Cardiac muscle cell (in vitro differentiated cells and primary cell): Measurements from ENCODE around the gene SFSWAP. TPM values are rescaled to one million over a fixed set of nuclear protein-coding genes. Genes with fewer than 3 reads are reported as not detected.
"Not testable (repeated sequence)": the region's sequence is repeated elsewhere in the genome, so short reads cannot be mapped to it uniquely, and the experiment has no call there.

Experiments used
- DNase-seq, 2 donors: peaks; one replicate each; pipeline versions ENCODE4 v3.0.0 to v3.0.0-alpha.2; 2010 to 2017; ENCODE audit warnings: low read depth in 1 of 2, low spot score in 1 of 2
- H3K27ac ChIP-seq: fragments of 200-600 bp; sonication (generic); 2 replicates; pipeline ENCODE4 v1.5.1; 2016
- H3K27me3 ChIP-seq: fragments of 200-600 bp; sonication (generic); 2 replicates; pipeline ENCODE4 v1.6.0; 2016; ENCODE audit warnings: control low read depth
- H3K36me3 ChIP-seq: fragments of 200-600 bp; sonication (generic); 2 replicates; pipeline ENCODE4 v1.5.1; 2016; ENCODE audit warnings: control low read depth
- H3K4me1 ChIP-seq: fragments of 200-600 bp; sonication (generic); 2 replicates; pipeline ENCODE4 v1.8.1; 2017; ENCODE audit warnings: low read depth, mild to moderate bottlenecking, mixed run types
- H3K4me3 ChIP-seq: fragments of 200-600 bp; sonication (generic); 2 replicates; pipeline ENCODE4 v1.5.1; 2016; ENCODE audit warnings: mild to moderate bottlenecking
- H3K9me3 ChIP-seq: fragments of 200-600 bp; sonication (generic); 2 replicates; pipeline ENCODE4 v1.5.1; 2017; ENCODE audit warnings: low read depth, mild to moderate bottlenecking, control low read depth
- polyA plus RNA-seq: library from polyadenylated mRNA; unstranded; fragments of >200 nt; fragmentation: Nextera tagmentation; extraction: Ambion mirVana; gene quantifications from 2 replicates; pipeline ENCODE4 v1.2.1, GENCODE V29; 2016
- total RNA-seq: library from RNA; depleted of rRNA; stranded (reverse); fragments of >200 nt; gene quantifications from 2 replicates; pipeline ENCODE4 v1.2.3, GENCODE V29; 2016
- TF ChIP-seq, protein P1 (sequence below): IDR thresholded peaks from 2 replicates; pipeline ENCODE4 v1.5.1; 2012; ENCODE audit warnings: low read depth, mild to moderate bottlenecking, low read length

The SFSWAP gene
- total and polyA plus RNA-seq, 2 experiments from 2014 or later: 24.1 to 44.8 TPM

DNA sequence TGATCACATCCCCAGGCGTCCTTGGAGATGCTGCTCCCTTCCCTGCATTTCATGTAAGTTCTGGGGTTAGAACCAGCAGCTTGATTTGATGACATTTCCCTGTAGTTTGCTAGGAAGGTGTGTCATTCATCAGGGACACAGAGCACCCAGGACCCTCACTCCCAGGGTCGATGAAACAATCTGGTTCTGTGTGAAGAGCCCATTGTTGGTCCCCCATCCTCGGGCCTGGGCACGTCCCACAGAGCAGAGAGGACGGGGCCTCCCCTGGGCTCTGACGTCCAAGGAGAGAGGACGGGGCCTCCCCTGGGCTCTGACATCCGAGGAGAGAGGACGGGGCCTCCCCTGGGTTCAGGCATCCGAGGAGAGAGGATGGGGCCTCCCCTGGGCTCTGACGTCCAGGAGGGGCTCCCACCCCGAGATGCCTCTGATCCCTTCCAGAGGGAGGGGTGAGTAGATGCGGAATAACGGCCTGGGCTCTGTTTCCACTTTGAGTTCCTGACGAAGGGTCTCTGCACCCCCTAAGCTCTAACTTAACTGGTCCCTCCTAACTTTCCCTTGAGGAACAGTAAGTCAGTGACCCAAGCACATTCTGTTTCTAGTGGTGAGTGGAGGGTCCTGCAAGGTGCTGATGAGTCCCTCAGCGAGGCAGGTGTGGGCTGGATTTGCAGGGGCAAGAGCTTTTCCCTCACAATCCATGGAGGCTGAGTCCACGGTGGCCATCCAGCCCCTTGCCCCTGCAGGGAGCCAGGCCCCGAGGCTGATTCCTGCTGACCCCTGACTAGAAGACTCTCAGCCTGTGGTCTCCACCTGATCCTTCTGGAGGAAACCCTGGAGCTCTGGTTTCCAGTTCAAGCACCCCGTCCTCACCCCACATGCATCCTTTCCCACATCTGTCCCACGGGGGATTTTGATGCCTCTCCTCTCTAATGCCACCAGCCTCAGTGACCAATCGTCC lies 35.5 kb upstream of the SFSWAP start:
- no peak for DNase-seq
- no peak overlapping the region for H3K4me3 ChIP-seq
- no peak overlapping the region for H3K27ac ChIP-seq
- TF ChIP-seq, protein P1, sequence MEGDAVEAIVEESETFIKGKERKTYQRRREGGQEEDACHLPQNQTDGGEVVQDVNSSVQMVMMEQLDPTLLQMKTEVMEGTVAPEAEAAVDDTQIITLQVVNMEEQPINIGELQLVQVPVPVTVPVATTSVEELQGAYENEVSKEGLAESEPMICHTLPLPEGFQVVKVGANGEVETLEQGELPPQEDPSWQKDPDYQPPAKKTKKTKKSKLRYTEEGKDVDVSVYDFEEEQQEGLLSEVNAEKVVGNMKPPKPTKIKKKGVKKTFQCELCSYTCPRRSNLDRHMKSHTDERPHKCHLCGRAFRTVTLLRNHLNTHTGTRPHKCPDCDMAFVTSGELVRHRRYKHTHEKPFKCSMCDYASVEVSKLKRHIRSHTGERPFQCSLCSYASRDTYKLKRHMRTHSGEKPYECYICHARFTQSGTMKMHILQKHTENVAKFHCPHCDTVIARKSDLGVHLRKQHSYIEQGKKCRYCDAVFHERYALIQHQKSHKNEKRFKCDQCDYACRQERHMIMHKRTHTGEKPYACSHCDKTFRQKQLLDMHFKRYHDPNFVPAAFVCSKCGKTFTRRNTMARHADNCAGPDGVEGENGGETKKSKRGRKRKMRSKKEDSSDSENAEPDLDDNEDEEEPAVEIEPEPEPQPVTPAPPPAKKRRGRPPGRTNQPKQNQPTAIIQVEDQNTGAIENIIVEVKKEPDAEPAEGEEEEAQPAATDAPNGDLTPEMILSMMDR: no peak
- H3K4me1 ChIP-seq: no peaks in the 10 kb centered on the region
- H3K36me3 ChIP-seq: no peaks in the 10 kb centered on the region
- no peaks in the 10 kb centered on the region for H3K9me3 ChIP-seq
- H3K27me3 ChIP-seq: no peaks in the 10 kb centered on the region

DNA sequence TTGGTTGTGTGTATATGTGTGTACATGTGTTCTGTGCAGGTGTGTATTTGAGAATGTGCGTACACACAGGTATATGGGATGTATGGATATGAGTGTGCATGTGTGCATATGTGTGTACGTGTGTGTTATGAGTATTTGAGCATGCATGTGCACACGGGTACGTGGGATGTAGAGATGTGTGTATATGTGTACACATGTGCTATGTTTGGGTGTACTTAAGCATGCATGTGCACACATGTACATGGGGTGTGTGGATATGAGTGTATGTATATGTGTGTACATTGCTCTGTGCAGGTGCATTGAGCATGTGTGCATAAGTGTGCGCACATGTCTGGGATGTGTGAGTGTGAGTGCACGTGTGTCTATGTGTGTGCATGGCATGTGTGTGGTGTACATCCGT lies 34.3 kb upstream of the SFSWAP start:
- no peaks in the 10 kb centered on the region for H3K9me3 ChIP-seq
- no peaks in the 10 kb centered on the region for H3K36me3 ChIP-seq
- H3K27me3 ChIP-seq: no peaks in the 10 kb centered on the region
- H3K4me3 ChIP-seq: no peak overlapping the region
- no peak for DNase-seq
- H3K27ac ChIP-seq: no peak overlapping the region
- H3K4me1 ChIP-seq: no peaks in the 10 kb centered on the region
- TF ChIP-seq, protein P1: no peak

DNA sequence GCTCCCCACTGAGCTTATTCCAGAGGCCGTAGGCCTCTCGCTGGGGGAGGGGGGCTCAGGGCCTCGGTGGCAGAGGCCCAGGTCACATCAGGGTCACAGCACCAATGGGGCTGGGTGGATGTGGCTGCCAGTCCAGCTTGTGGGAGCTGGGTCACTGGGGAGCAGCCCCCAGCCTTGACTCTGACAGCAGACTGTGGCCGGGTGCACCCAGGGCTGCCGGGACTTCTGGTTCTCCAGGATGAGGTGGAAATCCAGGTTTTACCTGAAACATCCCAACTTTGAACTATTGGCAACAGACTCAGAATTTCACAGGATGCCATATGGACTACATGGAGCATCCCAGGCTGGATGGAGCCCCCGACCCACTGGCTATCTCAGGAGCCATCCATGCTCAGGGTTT lies 33.8 kb upstream of the SFSWAP start:
- not testable (repeated sequence) for DNase-seq, H3K9me3 ChIP-seq, H3K27ac ChIP-seq, H3K36me3 ChIP-seq, H3K4me3 ChIP-seq, H3K27me3 ChIP-seq, H3K4me1 ChIP-seq

DNA sequence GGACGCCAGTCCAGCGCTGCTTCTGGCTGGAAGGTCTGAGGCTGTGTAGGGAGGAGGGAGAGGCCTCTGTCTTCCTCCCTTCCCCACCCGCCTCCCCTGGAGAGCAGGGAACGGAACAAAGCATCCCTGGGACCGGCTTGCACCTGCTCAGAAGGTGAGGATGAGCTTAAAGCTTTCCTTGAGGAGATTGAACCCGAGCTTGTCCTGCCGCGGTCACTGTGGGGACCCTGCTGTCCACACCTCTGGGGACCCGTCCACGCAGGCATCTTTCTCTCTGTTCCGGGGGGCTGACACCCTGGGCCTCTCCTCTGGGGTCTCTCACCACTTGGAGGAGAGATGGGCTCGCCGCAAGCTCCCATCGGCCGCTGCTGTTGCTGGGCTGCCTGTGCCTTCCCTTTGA lies 33.2 kb upstream of the SFSWAP start:
- TF ChIP-seq, protein P1: no peak
- H3K36me3 ChIP-seq: no peaks in the 10 kb centered on the region
- H3K4me1 ChIP-seq: no peaks in the 10 kb centered on the region
- H3K27ac ChIP-seq: no peak overlapping the region
- no peaks in the 10 kb centered on the region for H3K27me3 ChIP-seq
- no peaks in the 10 kb centered on the region for H3K9me3 ChIP-seq
- H3K4me3 ChIP-seq: no peak overlapping the region
- DNase-seq: no peak

DNA sequence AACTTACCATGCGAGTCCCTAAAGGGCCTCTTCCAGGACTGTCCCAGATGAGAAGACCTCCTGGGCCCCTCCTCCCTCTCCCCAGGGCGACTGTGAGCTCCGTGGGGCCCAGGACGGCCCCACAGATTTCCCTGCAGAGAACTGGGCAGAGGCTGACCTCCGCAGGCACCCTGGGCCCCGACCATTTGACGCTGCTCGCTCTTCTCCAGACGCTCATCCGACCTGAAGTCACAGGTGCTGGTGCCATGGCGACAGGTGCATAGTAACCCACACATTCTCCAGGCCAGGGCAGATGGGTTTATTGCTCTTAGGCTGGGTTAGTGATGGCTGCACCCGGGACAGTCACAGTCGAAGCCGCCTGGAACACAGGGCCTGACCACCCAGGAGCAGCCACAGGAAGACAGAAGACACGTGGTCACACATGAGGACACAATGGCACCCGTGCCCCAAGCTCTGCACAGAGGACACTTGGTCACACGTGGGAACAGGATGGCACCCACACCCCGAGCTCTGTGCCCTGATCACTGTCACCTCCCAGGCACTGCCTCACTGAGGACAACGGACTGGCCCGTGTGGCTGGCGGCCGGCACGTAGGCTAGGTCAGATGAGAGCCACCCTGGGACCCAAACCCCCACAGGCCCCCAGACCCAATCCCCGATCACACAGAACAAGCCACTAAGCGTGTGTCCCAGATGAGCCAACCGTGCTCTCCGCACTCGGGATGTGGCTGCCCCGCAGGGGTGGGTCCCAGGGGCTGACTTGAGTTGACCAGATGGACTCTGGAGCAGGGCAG lies 32.3 kb upstream of the SFSWAP start:
- H3K9me3 ChIP-seq, H3K36me3 ChIP-seq, H3K27ac ChIP-seq, H3K4me1 ChIP-seq, DNase-seq, H3K4me3 ChIP-seq, H3K27me3 ChIP-seq: not testable (repeated sequence)

DNA sequence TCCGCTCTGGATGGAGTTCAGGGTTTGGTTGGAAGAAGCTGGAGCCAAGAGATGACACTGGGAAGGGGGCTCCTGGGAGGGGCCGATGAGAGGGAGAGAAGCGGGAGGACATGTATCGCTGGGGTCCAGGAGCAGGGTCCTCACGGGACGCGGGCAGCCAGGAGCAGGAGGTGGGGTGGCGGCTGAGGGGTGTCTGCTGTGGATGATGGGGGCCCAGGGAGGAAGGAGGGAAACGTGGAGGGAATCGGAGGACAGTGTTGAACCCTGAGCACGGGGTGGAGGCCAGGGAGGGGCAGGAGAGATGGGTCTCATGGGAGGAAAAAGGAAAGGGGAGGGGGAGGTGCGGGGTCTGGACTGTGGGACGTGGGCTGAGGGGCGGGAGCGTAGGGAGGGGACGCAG lies 31.7 kb upstream of the SFSWAP start:
- not testable (repeated sequence) for H3K27me3 ChIP-seq, H3K4me3 ChIP-seq, H3K9me3 ChIP-seq, H3K27ac ChIP-seq, DNase-seq, H3K4me1 ChIP-seq, H3K36me3 ChIP-seq

DNA sequence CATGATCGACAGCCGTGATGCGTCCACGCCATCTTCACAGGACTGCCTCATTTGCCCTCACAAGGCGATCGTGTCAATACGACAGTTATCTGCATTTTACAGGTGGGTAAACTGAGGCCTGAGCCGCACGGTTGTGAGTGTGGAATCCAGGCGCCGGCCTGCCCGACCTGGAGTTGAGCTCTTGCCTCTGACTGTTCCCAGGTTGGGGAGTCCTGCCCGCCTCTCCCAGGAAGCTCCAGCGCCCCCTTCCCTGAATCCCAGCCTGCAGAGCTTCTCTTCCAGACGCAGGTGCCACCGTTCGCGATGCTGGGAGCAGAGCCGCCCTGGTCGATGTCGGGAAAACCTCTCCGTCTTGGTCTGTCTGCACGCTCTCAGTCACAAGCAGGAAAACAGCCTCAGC lies 31.1 kb upstream of the SFSWAP start:
- not testable (repeated sequence) for H3K27ac ChIP-seq, H3K36me3 ChIP-seq, DNase-seq, H3K4me1 ChIP-seq, H3K9me3 ChIP-seq, H3K4me3 ChIP-seq, H3K27me3 ChIP-seq

DNA sequence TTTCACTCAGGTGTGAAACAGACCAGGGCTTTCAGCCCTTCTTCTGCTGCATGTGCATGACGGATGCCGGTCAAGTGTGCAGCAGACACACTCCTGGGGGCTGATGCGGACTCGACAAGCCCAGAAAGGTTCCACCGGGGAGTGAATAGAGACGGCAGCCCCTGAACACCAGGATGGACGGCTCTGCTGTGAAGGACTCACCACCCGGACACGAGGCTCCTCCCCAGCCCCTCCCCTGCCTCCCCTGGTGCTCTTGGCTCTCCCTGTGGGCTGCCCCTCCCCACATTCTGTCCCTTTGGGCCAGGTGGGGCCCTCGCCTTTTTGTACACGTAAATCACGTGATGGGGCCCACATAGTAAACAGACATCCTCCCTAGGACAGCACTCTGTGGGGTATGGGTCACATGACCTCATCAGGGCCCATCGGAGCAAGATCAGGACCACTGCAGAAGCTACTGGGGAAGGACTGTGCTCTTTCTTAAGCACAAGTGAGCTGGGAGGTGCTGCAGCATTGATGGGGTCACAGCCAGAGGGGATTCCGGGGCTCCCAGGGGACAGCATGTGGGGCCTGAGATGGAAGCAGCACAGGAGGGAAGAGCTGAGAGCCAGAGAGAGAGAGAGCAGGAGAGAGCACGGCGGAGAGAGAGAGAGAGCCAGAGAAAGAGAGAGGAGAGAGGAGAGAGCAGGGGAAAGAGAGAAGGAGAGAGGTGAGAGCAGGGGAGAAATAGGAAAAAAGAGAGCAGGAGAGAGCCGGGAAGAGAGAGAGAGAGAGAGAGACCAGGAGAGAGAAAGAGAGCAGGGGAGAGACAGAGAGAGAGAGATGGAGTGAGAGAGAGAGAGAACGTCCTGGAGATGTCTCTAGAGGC lies 30.3 kb upstream of the SFSWAP start:
- not testable (repeated sequence) for H3K4me1 ChIP-seq, H3K4me3 ChIP-seq, H3K27me3 ChIP-seq, H3K9me3 ChIP-seq, DNase-seq, H3K27ac ChIP-seq, H3K36me3 ChIP-seq
